ENCODE measurements around the gene CNTNAP5. TPM values are rescaled to one million over a fixed set of nuclear protein-coding genes. Genes with fewer than 3 reads are reported as not detected.

CNTNAP5 gene
- total and polyA plus RNA-seq, 2 of the 8 experiments (the other 6 are each of a cell fraction or from before 2014, with no cell fraction given) = 0.11 to 0.76 TPM

GRCh38 chr2:124050833-124051497, 25.9 kb downstream of the CNTNAP5 start (continued):
- TF ChIP-seq, protein P1, sequence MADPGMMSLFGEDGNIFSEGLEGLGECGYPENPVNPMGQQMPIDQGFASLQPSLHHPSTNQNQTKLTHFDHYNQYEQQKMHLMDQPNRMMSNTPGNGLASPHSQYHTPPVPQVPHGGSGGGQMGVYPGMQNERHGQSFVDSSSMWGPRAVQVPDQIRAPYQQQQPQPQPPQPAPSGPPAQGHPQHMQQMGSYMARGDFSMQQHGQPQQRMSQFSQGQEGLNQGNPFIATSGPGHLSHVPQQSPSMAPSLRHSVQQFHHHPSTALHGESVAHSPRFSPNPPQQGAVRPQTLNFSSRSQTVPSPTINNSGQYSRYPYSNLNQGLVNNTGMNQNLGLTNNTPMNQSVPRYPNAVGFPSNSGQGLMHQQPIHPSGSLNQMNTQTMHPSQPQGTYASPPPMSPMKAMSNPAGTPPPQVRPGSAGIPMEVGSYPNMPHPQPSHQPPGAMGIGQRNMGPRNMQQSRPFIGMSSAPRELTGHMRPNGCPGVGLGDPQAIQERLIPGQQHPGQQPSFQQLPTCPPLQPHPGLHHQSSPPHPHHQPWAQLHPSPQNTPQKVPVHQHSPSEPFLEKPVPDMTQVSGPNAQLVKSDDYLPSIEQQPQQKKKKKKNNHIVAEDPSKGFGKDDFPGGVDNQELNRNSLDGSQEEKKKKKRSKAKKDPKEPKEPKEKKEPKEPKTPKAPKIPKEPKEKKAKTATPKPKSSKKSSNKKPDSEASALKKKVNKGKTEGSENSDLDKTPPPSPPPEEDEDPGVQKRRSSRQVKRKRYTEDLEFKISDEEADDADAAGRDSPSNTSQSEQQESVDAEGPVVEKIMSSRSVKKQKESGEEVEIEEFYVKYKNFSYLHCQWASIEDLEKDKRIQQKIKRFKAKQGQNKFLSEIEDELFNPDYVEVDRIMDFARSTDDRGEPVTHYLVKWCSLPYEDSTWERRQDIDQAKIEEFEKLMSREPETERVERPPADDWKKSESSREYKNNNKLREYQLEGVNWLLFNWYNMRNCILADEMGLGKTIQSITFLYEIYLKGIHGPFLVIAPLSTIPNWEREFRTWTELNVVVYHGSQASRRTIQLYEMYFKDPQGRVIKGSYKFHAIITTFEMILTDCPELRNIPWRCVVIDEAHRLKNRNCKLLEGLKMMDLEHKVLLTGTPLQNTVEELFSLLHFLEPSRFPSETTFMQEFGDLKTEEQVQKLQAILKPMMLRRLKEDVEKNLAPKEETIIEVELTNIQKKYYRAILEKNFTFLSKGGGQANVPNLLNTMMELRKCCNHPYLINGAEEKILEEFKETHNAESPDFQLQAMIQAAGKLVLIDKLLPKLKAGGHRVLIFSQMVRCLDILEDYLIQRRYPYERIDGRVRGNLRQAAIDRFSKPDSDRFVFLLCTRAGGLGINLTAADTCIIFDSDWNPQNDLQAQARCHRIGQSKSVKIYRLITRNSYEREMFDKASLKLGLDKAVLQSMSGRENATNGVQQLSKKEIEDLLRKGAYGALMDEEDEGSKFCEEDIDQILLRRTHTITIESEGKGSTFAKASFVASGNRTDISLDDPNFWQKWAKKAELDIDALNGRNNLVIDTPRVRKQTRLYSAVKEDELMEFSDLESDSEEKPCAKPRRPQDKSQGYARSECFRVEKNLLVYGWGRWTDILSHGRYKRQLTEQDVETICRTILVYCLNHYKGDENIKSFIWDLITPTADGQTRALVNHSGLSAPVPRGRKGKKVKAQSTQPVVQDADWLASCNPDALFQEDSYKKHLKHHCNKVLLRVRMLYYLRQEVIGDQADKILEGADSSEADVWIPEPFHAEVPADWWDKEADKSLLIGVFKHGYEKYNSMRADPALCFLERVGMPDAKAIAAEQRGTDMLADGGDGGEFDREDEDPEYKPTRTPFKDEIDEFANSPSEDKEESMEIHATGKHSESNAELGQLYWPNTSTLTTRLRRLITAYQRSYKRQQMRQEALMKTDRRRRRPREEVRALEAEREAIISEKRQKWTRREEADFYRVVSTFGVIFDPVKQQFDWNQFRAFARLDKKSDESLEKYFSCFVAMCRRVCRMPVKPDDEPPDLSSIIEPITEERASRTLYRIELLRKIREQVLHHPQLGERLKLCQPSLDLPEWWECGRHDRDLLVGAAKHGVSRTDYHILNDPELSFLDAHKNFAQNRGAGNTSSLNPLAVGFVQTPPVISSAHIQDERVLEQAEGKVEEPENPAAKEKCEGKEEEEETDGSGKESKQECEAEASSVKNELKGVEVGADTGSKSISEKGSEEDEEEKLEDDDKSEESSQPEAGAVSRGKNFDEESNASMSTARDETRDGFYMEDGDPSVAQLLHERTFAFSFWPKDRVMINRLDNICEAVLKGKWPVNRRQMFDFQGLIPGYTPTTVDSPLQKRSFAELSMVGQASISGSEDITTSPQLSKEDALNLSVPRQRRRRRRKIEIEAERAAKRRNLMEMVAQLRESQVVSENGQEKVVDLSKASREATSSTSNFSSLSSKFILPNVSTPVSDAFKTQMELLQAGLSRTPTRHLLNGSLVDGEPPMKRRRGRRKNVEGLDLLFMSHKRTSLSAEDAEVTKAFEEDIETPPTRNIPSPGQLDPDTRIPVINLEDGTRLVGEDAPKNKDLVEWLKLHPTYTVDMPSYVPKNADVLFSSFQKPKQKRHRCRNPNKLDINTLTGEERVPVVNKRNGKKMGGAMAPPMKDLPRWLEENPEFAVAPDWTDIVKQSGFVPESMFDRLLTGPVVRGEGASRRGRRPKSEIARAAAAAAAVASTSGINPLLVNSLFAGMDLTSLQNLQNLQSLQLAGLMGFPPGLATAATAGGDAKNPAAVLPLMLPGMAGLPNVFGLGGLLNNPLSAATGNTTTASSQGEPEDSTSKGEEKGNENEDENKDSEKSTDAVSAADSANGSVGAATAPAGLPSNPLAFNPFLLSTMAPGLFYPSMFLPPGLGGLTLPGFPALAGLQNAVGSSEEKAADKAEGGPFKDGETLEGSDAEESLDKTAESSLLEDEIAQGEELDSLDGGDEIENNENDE (IDR thresholded peaks at IDR 0.05; ENCODE audit: insufficient replicate concordance, low read length) = no peak
- TF ChIP-seq MAFK (IDR thresholded peaks at IDR 0.05; ENCODE audit: low read depth, low read length) (no peak), FOSL1 (IDR thresholded peaks at IDR 0.05; ENCODE audit: insufficient read depth, low read depth, low read length) (no peak), SUZ12 (IDR thresholded peaks at IDR 0.05; ENCODE audit: low read length) (no peak), SP1 (IDR thresholded peaks at IDR 0.05; ENCODE audit: low read depth, low read length) (no peak), KDM4A (IDR thresholded peaks at IDR 0.05; ENCODE audit: low read depth, low read length, severe bottlenecking) (no peak), POLR2A (IDR thresholded peaks at IDR 0.05; ENCODE audit: control extremely low read depth in 1 of 2, low read depth in 2 of 2, low read length in 2 of 2) (no peak), SP4 (IDR thresholded peaks at IDR 0.05; ENCODE audit: low read length) (no peak), RFX5 (IDR thresholded peaks at IDR 0.05; ENCODE audit: borderline replicate concordance, low read depth, low read length) (no peak), SIRT6 (IDR thresholded peaks at IDR 0.05; ENCODE audit: low read length) (no peak), CBX5 (IDR thresholded peaks at IDR 0.05; ENCODE audit: low read depth, low read length) (no peak), BCL11A (IDR thresholded peaks at IDR 0.05; ENCODE audit: low read depth in 2 of 2, low read length in 2 of 2) (no peak)

All from H1 (cell line).